Muscle of back (tissue), 11 donors: ENCODE results near the gene MYOG. TPM values are rescaled to one million over a fixed set of nuclear protein-coding genes. Genes with fewer than 3 reads are reported as not detected.
A peak's percentile ranks its signal among the peaks of the same experiment; 100 is the strongest.

Source experiments
- DNase-seq, 3 donors: peaks; one replicate each; pipeline versions ENCODE4 v3.0.0 to v3.0.0-alpha.2; 2013
- polyA plus RNA-seq, 10 donors: library from polyadenylated mRNA; unstranded; fragments of 120-200 nt; gene quantifications; one replicate each; pipeline ENCODE4 v1.2.1, GENCODE V29; 2013; ENCODE audit not compliant: insufficient read length in 10 of 10

Gene MYOG
- polyA plus RNA-seq, 10 donors, result 263 to 409 (median 353) TPM

- no peak for DNase-seq
Observed at GRCh38 chr1:203048555-203049051, 37.2 kb downstream of the MYOG start.

DNA sequence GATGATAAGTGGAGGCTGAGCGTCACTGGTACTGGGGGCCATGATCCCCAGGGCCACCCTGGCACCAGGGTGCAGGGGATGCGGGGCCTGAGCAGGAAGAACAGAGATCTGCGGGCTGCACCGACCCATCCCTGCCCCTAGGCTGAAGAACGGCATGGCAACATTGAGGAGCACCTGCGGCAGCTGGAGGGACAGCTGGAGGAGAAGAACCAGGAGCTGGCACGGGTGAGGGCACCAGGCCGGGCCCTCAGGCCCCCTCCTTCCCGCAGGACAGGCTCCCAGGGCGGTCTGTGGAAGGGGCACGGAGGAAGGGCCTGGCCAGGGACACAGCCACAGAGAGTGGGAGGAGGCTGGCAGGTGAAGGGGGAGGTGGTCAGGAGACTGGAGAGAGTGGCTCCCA lies 37.7 kb downstream of the MYOG start:
- DNase-seq, result no peak

GRCh38 chr1:203046984-203047630 lies 38.7 kb downstream of the MYOG start:
- peak in 2 of 3 donors; percentile 58 to 62 for DNase-seq

DNA sequence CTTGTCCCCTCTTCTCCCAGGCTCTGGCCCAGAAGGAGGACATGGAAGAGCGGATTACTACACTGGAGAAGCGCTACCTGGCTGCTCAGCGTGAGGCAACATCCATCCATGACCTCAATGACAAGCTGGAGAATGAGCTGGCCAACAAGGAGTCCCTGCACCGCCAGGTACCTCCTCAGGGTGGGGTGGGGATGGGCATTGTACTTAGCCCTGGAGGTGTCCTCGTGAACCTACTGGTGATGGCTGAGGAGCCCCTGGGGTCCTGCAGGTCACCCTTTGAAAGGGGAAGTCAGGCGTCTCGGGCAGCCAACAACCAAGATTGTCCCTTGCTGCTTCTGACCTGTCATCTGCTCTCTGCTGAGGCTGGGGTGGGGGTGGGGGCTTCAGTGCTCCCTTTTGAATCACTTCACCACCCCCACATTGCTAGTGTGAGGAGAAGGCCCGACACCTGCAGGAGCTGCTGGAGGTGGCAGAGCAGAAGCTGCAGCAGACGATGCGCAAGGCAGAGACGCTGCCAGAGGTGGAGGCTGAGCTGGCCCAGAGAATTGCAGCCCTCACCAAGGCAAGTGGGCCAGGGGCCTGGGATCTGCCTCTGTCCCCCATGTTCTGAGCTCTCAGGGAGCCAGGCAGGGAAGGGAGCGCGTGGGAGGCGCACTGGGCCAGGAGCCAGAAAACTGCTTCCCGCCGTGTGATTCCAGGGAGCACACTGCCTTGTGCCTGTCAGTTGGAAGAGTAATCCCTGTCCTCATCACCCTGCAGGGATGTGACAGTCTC lies 39.8 kb downstream of the MYOG start:
- peak in 1 of 3 donors; percentile 44 for DNase-seq

DNA sequence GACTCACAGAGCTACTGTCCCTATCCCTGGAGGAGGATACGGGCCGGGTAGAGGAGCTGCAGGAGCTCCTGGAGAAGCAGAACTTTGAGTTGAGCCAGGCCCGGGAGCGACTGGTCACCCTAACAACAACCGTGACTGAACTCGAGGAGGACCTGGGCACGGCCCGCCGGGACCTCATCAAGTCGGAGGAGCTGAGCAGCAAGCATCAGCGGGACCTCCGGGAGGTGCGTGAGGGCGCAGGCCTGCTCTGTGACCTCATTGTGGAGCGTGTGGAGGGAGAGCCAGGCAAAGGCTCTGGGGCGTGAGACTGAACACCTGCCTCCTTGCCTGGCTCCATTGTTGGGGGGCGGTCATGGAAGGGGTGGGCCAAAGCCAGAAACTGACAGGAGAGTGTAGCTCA lies 40.5 kb downstream of the MYOG start:
- no peak for DNase-seq

DNA sequence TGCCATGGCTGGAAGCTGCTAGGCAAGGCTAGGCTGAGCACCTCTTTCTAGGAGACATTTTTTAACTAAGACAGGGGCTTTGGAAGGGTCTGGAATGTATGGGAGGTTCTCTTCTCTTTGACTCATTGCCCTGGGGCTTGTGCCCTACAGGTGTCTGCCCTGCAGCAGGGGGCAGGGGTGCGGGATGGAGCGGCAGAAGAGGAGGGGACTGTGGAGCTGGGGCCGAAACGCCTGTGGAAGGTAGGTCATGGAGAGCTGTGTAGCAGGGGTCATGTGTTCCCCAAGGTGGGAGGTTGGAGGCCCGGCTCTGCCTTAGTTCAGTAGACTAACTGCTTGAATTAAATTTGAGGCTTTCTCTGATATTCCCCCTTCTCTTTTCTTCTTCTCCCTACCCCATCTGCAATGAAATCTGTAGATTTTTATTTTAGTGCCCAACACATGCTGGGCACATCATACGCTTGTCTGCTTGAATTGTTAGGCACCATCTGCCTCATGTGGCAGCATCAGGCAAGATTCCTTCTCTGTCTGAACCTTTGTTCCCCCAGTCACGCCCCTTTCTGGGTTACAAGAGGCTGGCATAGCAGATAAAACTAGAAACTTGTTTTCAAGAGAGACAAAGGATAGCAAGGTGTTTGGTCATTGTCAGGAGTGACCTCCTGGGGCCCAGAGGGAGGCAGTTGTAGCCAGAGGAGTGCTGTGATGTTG lies 41.1 kb downstream of the MYOG start:
- no peak for DNase-seq

GRCh38 chr1:203043830-203044545 lies 41.8 kb downstream of the MYOG start:
- DNase-seq, result no peak

DNA sequence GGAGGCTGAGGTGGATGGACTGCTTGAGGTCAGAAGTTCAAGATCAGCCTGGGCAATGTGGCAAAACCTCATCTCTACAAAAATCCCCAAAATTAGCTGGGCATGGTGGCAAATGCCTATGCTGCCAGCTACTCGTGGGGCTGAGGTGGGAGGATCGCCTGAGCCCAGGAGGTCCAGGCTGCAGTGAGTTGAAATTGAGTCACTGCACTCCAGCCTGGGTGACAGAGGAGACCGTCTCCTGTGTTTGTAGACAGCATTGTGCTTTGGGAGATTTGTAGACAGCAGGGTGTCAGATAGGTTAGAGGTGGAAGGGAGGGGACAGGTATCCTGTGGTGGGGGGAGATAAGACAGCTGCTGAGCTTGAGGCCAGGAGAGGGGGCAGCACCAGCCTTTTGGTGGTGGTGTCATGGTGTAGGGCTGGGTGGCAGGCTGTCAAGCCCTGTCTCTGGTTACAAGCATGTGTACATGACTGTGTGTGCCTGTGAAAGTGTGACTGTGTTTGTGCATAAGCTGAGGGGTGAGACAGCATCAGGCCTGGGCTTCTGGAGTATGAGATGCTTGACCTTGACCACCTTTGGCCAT lies 44.4 kb downstream of the MYOG start:
- DNase-seq, result no peak

- DNase-seq, result no peak
Observed at GRCh38 chr1:203040513-203041275, 45.1 kb downstream of the MYOG start.

DNA sequence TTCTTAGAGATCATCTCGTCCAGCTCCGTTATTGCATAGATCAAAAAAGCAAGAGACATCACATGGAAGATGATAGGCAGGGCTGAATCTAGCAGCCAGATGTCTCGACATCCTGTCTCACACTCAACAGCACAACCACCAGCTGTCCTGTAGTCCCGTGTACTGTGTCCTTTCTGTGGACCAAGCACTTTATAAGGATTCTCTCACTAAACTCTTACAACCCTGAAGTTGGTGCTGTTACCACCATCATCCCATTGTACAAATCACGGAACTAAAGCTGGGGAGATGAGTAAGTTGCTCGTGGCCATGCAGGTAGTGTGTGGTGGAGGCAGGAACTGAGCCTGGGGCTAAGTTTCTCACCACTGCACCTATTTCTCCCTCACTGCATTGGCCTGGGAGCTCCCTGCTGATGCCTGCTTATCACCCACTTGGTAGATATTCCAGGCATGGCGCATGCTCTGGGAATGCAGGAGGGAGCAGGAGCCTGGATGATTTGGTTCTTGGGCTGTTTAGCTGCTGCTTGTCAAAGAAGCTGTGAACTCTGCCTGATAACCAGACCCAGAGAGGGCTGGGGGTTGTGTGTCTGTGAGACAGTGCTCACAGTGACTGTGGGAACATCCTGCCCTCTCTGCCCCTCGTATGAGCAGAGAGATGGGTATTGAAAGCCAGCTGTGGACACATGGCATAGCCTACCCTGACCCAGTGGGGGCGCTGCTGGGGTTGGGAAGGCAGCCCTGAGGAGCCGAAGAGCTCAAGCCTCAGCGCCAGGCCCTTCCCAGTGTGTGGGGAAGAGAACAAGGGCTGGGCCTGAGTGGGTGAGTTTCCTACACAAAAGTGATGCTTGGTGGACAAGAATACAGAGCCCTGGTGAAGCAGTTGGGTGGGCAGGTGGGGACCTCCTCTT lies 46.0 kb downstream of the MYOG start:
- no peak for DNase-seq

GRCh38 chr1:203038891-203039608 lies 46.8 kb downstream of the MYOG start:
- peak; percentile 71 to 87 (median 79) for DNase-seq

DNA sequence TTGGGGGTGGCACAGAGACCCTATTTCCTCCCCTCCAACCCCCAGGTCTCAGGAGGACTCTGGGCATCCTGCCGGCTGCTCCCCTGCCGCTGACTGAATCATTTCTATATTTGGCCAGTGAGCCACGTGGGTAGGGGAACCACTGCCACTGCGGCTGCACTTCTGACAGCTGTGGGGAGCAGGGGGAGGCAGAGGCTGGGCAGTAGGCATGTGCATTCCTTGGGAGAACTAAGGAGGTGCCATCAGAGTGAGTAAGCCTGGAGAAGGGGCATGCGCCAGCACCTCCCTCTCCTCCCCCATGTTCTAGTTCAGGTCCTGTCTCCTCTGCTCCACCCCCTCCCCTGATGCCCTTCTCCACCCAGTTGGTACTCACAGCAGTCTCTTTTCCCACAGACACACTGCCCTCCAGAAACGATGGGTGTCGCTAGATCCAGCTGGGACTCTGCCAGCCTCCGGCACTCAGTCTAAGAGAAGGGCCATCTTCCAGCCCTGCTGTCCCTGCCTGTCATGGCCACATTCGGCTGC lies 47.5 kb downstream of the MYOG start:
- peak; percentile 75 to 80 (median 75) for DNase-seq

GRCh38 chr1:203037509-203038190 lies 48.2 kb downstream of the MYOG start:
- no peak for DNase-seq

- DNase-seq, result no peak
Observed at GRCh38 chr1:203036537-203036936, 49.3 kb downstream of the MYOG start.

DNA sequence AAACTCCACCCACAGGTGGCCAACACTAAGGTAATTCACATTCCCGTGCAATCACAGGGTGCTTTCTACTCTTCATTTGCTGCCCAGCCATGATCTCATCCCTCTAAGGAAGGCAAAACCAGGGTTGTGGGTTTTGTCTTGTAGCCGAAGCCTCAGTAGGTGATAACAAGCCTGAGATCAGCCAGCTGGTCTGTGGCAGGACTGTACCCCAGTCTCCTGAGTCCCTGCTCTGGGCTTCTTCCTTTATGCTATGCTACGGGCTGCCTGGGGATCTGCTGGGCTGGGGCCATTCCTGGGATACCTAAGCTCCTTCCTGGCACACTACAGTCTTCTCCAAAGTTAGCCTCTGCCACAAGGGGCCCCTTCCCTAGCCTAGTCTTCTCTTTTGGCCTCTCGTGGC lies 49.7 kb downstream of the MYOG start:
- DNase-seq, result no peak

DNA sequence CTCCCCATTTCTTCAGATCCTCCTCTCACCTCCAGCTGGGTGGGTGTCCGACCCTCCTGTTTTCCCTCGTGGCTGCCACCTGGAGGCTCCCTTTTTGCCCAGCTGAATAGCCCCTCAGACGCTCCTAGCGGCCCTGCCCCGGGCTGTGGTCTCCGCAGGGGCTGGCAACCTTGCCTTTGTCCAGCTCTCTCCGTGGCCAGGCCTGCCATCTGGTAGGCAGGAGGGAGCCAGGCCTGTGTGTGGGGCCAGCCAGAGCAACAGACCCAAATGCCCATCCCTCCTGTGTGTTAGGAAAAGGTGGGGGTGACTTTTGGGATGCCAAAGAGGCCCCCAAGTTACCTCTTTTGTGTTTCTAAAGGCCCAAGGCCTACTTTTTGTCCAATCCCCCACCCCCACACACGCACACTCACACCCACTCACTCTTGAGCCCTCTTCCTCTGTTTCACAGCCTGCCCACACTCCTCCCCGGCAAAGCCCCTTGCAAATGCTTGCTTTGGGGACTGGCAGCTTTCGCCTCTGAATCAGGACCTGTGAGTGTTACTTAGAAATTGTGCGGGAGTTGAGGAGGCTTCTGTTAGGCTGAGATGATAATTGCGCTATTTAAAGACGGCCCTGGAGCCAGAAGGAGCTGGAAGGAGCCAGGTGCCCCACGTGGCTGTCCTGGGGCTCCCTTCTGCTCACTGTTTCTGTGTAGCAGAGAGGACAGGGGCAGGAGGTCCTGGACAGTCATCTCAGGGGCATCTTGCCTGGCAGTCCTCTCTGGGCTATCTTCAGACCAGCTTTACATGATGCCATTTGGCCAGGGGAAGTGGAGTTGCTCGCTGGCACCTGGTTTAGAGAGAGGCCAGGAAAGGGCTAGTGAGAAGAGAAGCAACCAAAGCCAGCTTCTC lies 50.5 kb downstream of the MYOG start:
- DNase-seq, result no peak
